Adipocyte (in vitro differentiated cells): ENCODE data around the gene ZFPM1.

Experiments used
- DNase-seq: peaks from one replicate; pipeline ENCODE4 v3.0.0-alpha.2; 2015; ENCODE audit warnings: low read depth
- H3K27me3 ChIP-seq: replicated peaks from 2 replicates; pipeline ENCODE4 v1.7.0; 2013; ENCODE audit warnings: mild to moderate bottlenecking, low read length, moderate library complexity; ENCODE audit not compliant: control insufficient read depth, insufficient read depth
- H3K36me3 ChIP-seq: 2 replicates; pipeline ENCODE4 v1.7.0; 2013; ENCODE audit warnings: low read length, mild to moderate bottlenecking, moderate library complexity; ENCODE audit not compliant: control insufficient read depth, insufficient read depth, severe bottlenecking
- H3K4me1 ChIP-seq: 2 replicates; pipeline ENCODE4 v1.7.0; 2013; ENCODE audit warnings: mild to moderate bottlenecking, low read length, moderate library complexity; ENCODE audit not compliant: control insufficient read depth, insufficient read depth
- H3K4me3 ChIP-seq: 2 replicates; pipeline ENCODE4 v1.7.0; 2013; ENCODE audit warnings: mild to moderate bottlenecking, low read length, moderate library complexity
- H3K9ac ChIP-seq: 2 replicates; pipeline ENCODE4 v1.7.0; 2013; ENCODE audit warnings: mild to moderate bottlenecking, low read length, moderate library complexity
- H3K9me3 ChIP-seq: 2 replicates; pipeline ENCODE4 v1.7.0; 2013; ENCODE audit warnings: mild to moderate bottlenecking, low read length, moderate library complexity; ENCODE audit not compliant: control insufficient read depth

ZFPM1 gene

DNA sequence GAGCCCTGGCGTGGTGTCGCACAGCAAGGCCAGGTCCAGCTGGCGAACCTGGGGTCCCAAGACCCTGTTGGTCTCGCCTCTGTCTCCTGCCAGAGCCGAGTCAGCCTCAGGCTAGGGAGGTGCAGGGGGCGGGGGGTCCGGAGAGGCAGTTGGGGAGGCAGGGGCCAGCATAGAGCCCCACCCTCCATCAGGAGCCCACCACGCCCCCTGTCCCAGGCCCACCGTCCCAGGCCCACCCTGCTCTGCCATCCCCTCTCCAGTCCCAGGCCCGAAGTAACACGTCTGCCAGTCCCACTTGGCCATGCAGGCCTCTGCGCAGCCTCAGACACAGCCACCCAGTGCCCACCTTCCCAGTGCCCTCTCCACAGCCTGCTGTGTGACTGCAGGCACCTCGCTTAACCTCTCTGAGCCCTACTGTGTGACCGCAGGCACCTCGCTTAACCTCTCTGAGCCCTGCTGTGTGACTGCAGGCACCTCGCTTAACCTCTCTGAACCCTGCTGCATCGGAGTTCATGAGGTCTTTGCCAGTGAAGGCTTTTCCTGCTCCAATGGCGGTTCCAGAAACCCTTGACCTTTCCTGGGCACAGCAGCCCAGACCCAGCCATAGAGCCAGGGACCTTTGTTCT is 41.0 kb upstream of the ZFPM1 start:
- DNase-seq = no peak
- no peak overlapping the region for H3K9ac ChIP-seq
- no peak overlapping the region for H3K4me3 ChIP-seq
- H3K4me1 ChIP-seq = no peaks in the 10 kb centered on the region
- H3K9me3 ChIP-seq = no peaks in the 10 kb centered on the region
- H3K36me3 ChIP-seq = peaks cover 4% of the 10 kb centered on the region
- no peaks in the 10 kb centered on the region for H3K27me3 ChIP-seq

GRCh38 chr16:88412766-88413165 is 40.3 kb upstream of the ZFPM1 start:
- DNase-seq = no peak
- Histone ChIP-seq H3K4me3 (no peak overlapping the region), H3K9me3 (no peaks in the 10 kb centered on the region), H3K27me3 (no peaks in the 10 kb centered on the region), H3K36me3 (no peaks in the 10 kb centered on the region), H3K9ac (no peak overlapping the region), H3K4me1 (no peaks in the 10 kb centered on the region)

GRCh38 chr16:88413231-88413630 is 39.8 kb upstream of the ZFPM1 start:
- Histone ChIP-seq H3K4me1 (no peaks in the 10 kb centered on the region), H3K36me3 (no peaks in the 10 kb centered on the region), H3K27me3 (no peaks in the 10 kb centered on the region), H3K9me3 (no peaks in the 10 kb centered on the region), H3K4me3 (no peak overlapping the region), H3K9ac (no peak overlapping the region)
- DNase-seq = no peak

GRCh38 chr16:88413631-88414030 is 39.4 kb upstream of the ZFPM1 start:
- Histone ChIP-seq H3K27me3 (no peaks in the 10 kb centered on the region), H3K36me3 (no peaks in the 10 kb centered on the region), H3K9me3 (no peaks in the 10 kb centered on the region), H3K4me3 (no peak overlapping the region), H3K4me1 (no peaks in the 10 kb centered on the region), H3K9ac (no peak overlapping the region)
- DNase-seq = no peak

- H3K36me3 ChIP-seq = no peaks in the 10 kb centered on the region
- no peak for DNase-seq
- no peaks in the 10 kb centered on the region for H3K4me1 ChIP-seq
- H3K9me3 ChIP-seq = no peaks in the 10 kb centered on the region
- H3K27me3 ChIP-seq = no peaks in the 10 kb centered on the region
- no peak overlapping the region for H3K4me3 ChIP-seq
- H3K9ac ChIP-seq = no peak overlapping the region
These were observed 38.3 kb upstream of the ZFPM1 start for GRCh38 chr16:88414521-88415380.

DNA sequence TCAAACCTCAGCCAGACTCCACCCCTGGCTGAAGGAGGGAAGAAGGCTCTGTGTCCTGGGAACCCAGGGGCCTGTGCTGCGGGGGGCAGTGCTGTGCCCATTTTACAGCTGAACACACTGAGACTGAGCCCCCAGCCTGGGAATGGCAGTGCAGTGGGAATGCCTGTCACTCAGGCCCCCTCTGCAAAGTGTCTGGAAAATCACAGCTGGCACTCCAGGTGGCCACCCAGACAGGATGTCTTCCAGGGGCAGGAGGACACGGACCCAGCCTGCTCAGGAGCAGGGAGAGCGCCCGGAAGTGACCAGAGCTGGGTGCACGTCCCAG is 37.7 kb upstream of the ZFPM1 start:
- H3K9me3 ChIP-seq = no peaks in the 10 kb centered on the region
- no peak overlapping the region for H3K9ac ChIP-seq
- H3K27me3 ChIP-seq = no peaks in the 10 kb centered on the region
- H3K4me3 ChIP-seq = no peak overlapping the region
- no peak for DNase-seq
- peaks cover 3% of the 10 kb centered on the region for H3K36me3 ChIP-seq
- H3K4me1 ChIP-seq = no peaks in the 10 kb centered on the region

GRCh38 chr16:88415713-88416323 is 37.3 kb upstream of the ZFPM1 start:
- H3K4me3 ChIP-seq = no peak overlapping the region
- no peak for DNase-seq
- H3K27me3 ChIP-seq = no peaks in the 10 kb centered on the region
- H3K9me3 ChIP-seq = no peaks in the 10 kb centered on the region
- H3K36me3 ChIP-seq = peaks cover 3% of the 10 kb centered on the region
- H3K4me1 ChIP-seq = no peaks in the 10 kb centered on the region
- no peak overlapping the region for H3K9ac ChIP-seq

GRCh38 chr16:88416686-88417085 is 36.4 kb upstream of the ZFPM1 start:
- Histone ChIP-seq H3K9me3 (no peaks in the 10 kb centered on the region), H3K36me3 (peaks cover 3% of the 10 kb centered on the region), H3K27me3 (no peaks in the 10 kb centered on the region), H3K9ac (no peak overlapping the region), H3K4me1 (no peaks in the 10 kb centered on the region), H3K4me3 (no peak overlapping the region)
- no peak for DNase-seq

GRCh38 chr16:88417684-88418476 is 35.2 kb upstream of the ZFPM1 start:
- no peaks in the 10 kb centered on the region for H3K9me3 ChIP-seq
- H3K4me3 ChIP-seq = no peak overlapping the region
- H3K36me3 ChIP-seq = peaks cover 3% of the 10 kb centered on the region
- H3K9ac ChIP-seq = no peak overlapping the region
- H3K4me1 ChIP-seq = no peaks in the 10 kb centered on the region
- DNase-seq = no peak
- no peaks in the 10 kb centered on the region for H3K27me3 ChIP-seq

GRCh38 chr16:88418869-88419268 is 34.2 kb upstream of the ZFPM1 start:
- Histone ChIP-seq H3K9ac (no peak overlapping the region), H3K36me3 (peaks cover 3% of the 10 kb centered on the region), H3K9me3 (no peaks in the 10 kb centered on the region), H3K27me3 (no peaks in the 10 kb centered on the region), H3K4me1 (no peaks in the 10 kb centered on the region), H3K4me3 (no peak overlapping the region)
- no peak for DNase-seq

GRCh38 chr16:88419790-88420189 is 33.3 kb upstream of the ZFPM1 start:
- Histone ChIP-seq H3K9me3 (no peaks in the 10 kb centered on the region), H3K9ac (no peak overlapping the region), H3K4me1 (no peaks in the 10 kb centered on the region), H3K4me3 (no peak overlapping the region), H3K36me3 (peaks cover 3% of the 10 kb centered on the region), H3K27me3 (no peaks in the 10 kb centered on the region)
- DNase-seq = no peak
